GM19023 (cell line): Measurements from ENCODE around the gene EFHD2.
"Not testable (repeated sequence)": the region's sequence is repeated elsewhere in the genome, so short reads cannot be mapped to it uniquely, and the experiment has no call there.

Experiments
- ATAC-seq: cut with Tn5 transposase; IDR thresholded peaks from one replicate; pipeline ENCODE4 v1.9.1; 2021; ENCODE audit warnings: mild to moderate bottlenecking, moderate library complexity; ENCODE audit not compliant: unreplicated experiment

EFHD2 gene

GRCh38 chr1:15429701-15430149 lies 20.0 kb downstream of the EFHD2 start:
- no peak for ATAC-seq

- no peak for ATAC-seq
Observed at GRCh38 chr1:15430787-15431570, 21.3 kb downstream of the EFHD2 start.

- ATAC-seq, result no peak
Observed at GRCh38 chr1:15431571-15431948, 21.9 kb downstream of the EFHD2 start.

- ATAC-seq, result no peak
Observed at GRCh38 chr1:15432324-15432723, 22.6 kb downstream of the EFHD2 start.

- ATAC-seq, result no peak
Observed at GRCh38 chr1:15433471-15433870, 23.8 kb downstream of the EFHD2 start.

GRCh38 chr1:15434739-15435138 lies 25.1 kb downstream of the EFHD2 start:
- not testable (repeated sequence) for ATAC-seq

- no peak for ATAC-seq
Observed at GRCh38 chr1:15435239-15436077, 25.8 kb downstream of the EFHD2 start.

GRCh38 chr1:15436881-15437442 lies 27.3 kb downstream of the EFHD2 start:
- ATAC-seq, result no peak

GRCh38 chr1:15439325-15439724 lies 29.6 kb downstream of the EFHD2 start:
- ATAC-seq, result no peak

GRCh38 chr1:15440357-15440756 lies 30.7 kb downstream of the EFHD2 start:
- ATAC-seq, result no peak

- no peak for ATAC-seq
Observed at GRCh38 chr1:15441247-15441646, 31.6 kb downstream of the EFHD2 start.

GRCh38 chr1:15442119-15442518 lies 32.4 kb downstream of the EFHD2 start:
- no peak for ATAC-seq

- no peak for ATAC-seq
Observed at GRCh38 chr1:15442759-15443158, 33.1 kb downstream of the EFHD2 start.

- ATAC-seq, result no peak
Observed at GRCh38 chr1:15443281-15443680, 33.6 kb downstream of the EFHD2 start.

GRCh38 chr1:15444468-15445389 lies 35.0 kb downstream of the EFHD2 start:
- ATAC-seq, result no peak

GRCh38 chr1:15445390-15446122 lies 35.9 kb downstream of the EFHD2 start:
- no peak for ATAC-seq

GRCh38 chr1:15446212-15446611 lies 36.5 kb downstream of the EFHD2 start:
- no peak for ATAC-seq

GRCh38 chr1:15448877-15449462 lies 39.3 kb downstream of the EFHD2 start:
- no peak for ATAC-seq

GRCh38 chr1:15449567-15449966 lies 39.9 kb downstream of the EFHD2 start:
- no peak for ATAC-seq
